ENCODE data around the gene OR4F15. TPM values are rescaled to one million over a fixed set of nuclear protein-coding genes. Genes with fewer than 3 reads are reported as not detected.

OR4F15 gene
- total and polyA plus RNA-seq, 2 donors (not counting 1 experiment from before 2014, with no cell fraction given): 0.17 TPM; not detected in 1

GRCh38 chr15:101807345-101807945 lies 4.6 kb upstream of the OR4F15 start:
- H3K4me3 ChIP-seq (replicated peaks in 1 of 4; ENCODE audit: control extremely low read depth in 1 of 4, insufficient read depth in 1 of 4, low read depth in 3 of 4, low read length in 4 of 4): no peak overlapping the region
- no peaks in the 10 kb centered on the region for H4K20me1 ChIP-seq (ENCODE audit: control insufficient read depth, extremely low read depth, insufficient read depth, low read length)
- peak overlapping the region; percentile 69 for H3K27ac ChIP-seq (ENCODE audit: insufficient read depth, low read length)
- TF ChIP-seq EZH2 (IDR thresholded peaks at IDR 0.05; ENCODE audit: low read length, missing control alignments) (no peak), CTCF (conservative IDR thresholded peaks at IDR 0.05 in 1 of 2, IDR thresholded peaks at IDR 0.05 in 1 of 2; ENCODE audit: low read depth in 1 of 2, low read length in 2 of 2) (no peak)
- DNase-seq (ENCODE audit: low read depth in 2 of 2): peak; percentile 65 to 89
- no peaks in the 10 kb centered on the region for H3K36me3 ChIP-seq (ENCODE audit: control insufficient read depth, insufficient read depth, low read length)
- no peak overlapping the region for H2AFZ ChIP-seq (ENCODE audit: low read length)
- no peak overlapping the region for H3K9ac ChIP-seq (ENCODE audit: insufficient read depth, low read length)
- no peaks in the 10 kb centered on the region for H3K27me3 ChIP-seq (ENCODE audit: control insufficient read depth, insufficient read depth, low read length)
- H3K79me2 ChIP-seq (ENCODE audit: control insufficient read depth, insufficient read depth, low read length): no peaks in the 10 kb centered on the region
- H3K4me2 ChIP-seq (ENCODE audit: extremely low read depth, insufficient read depth, low read length): no peak overlapping the region
- H3K4me1 ChIP-seq (ENCODE audit: control insufficient read depth, extremely low read depth, insufficient read depth, low read length): peaks cover 3% of the 10 kb centered on the region
- H3K9me3 ChIP-seq (ENCODE audit: control insufficient read depth, insufficient read depth, low read depth, low read length): no peaks in the 10 kb centered on the region

GRCh38 chr15:101808201-101808600 lies 3.8 kb upstream of the OR4F15 start:
- Histone ChIP-seq H3K79me2 (ENCODE audit: control insufficient read depth, insufficient read depth, low read length) (no peaks in the 10 kb centered on the region), H3K4me1 (ENCODE audit: control insufficient read depth, extremely low read depth, insufficient read depth, low read length) (peaks cover 3% of the 10 kb centered on the region), H3K27ac (ENCODE audit: insufficient read depth, low read length) (peak overlapping the region; percentile 69), H3K4me2 (ENCODE audit: extremely low read depth, insufficient read depth, low read length) (peak overlapping the region; percentile 32), H2AFZ (ENCODE audit: low read length) (no peak overlapping the region), H3K4me3 (replicated peaks in 1 of 4; ENCODE audit: control extremely low read depth in 1 of 4, insufficient read depth in 1 of 4, low read depth in 3 of 4, low read length in 4 of 4) (no peak overlapping the region), H3K27me3 (ENCODE audit: control insufficient read depth, insufficient read depth, low read length) (no peaks in the 10 kb centered on the region), H4K20me1 (ENCODE audit: control insufficient read depth, extremely low read depth, insufficient read depth, low read length) (no peaks in the 10 kb centered on the region), H3K9ac (ENCODE audit: insufficient read depth, low read length) (no peak overlapping the region), H3K9me3 (ENCODE audit: control insufficient read depth, insufficient read depth, low read depth, low read length) (no peaks in the 10 kb centered on the region), H3K36me3 (ENCODE audit: control insufficient read depth, insufficient read depth, low read length) (no peaks in the 10 kb centered on the region)
- TF ChIP-seq CTCF (conservative IDR thresholded peaks at IDR 0.05 in 1 of 2, IDR thresholded peaks at IDR 0.05 in 1 of 2; ENCODE audit: low read depth in 1 of 2, low read length in 2 of 2) (no peak), EZH2 (IDR thresholded peaks at IDR 0.05; ENCODE audit: low read length, missing control alignments) (no peak)
- peak; percentile 49 to 73 for DNase-seq (ENCODE audit: low read depth in 2 of 2)

GRCh38 chr15:101810456-101810855 lies 1.5 kb upstream of the OR4F15 start:
- no peaks in the 10 kb centered on the region for H3K9me3 ChIP-seq (ENCODE audit: control insufficient read depth, insufficient read depth, low read depth, low read length)
- no peak overlapping the region for H3K4me2 ChIP-seq (ENCODE audit: extremely low read depth, insufficient read depth, low read length)
- H3K9ac ChIP-seq (ENCODE audit: insufficient read depth, low read length): no peak overlapping the region
- no peaks in the 10 kb centered on the region for H3K27me3 ChIP-seq (ENCODE audit: control insufficient read depth, insufficient read depth, low read length)
- peaks cover 3% of the 10 kb centered on the region for H3K4me1 ChIP-seq (ENCODE audit: control insufficient read depth, extremely low read depth, insufficient read depth, low read length)
- H3K79me2 ChIP-seq (ENCODE audit: control insufficient read depth, insufficient read depth, low read length): no peaks in the 10 kb centered on the region
- no peaks in the 10 kb centered on the region for H4K20me1 ChIP-seq (ENCODE audit: control insufficient read depth, extremely low read depth, insufficient read depth, low read length)
- TF ChIP-seq CTCF (conservative IDR thresholded peaks at IDR 0.05 in 1 of 2, IDR thresholded peaks at IDR 0.05 in 1 of 2; ENCODE audit: low read depth in 1 of 2, low read length in 2 of 2): no peak
- H3K4me3 ChIP-seq (replicated peaks in 1 of 4; ENCODE audit: control extremely low read depth in 1 of 4, insufficient read depth in 1 of 4, low read depth in 3 of 4, low read length in 4 of 4): no peak overlapping the region
- no peak overlapping the region for H3K27ac ChIP-seq (ENCODE audit: insufficient read depth, low read length)
- no peak for DNase-seq (ENCODE audit: low read depth in 2 of 2)
- H2AFZ ChIP-seq (ENCODE audit: low read length): no peak overlapping the region
- no peaks in the 10 kb centered on the region for H3K36me3 ChIP-seq (ENCODE audit: control insufficient read depth, insufficient read depth, low read length)

All from fibroblast of lung (primary cell).